IMR-90 (cell line): ENCODE measurements around the gene SNX27.

Experiments
- TF ChIP-seq, protein P1 (sequence below): fragments of 150-350 bp; IDR thresholded peaks from 2 replicates; pipeline ENCODE4 v1.6.1; 2017; ENCODE audit warnings: mild to moderate bottlenecking, antibody characterized with exemption, low read length, low read depth
- TF ChIP-seq, protein P2 (sequence below): conservative IDR thresholded peaks from 2 replicates; pipeline ENCODE4 v1.5.1; 2012; ENCODE audit warnings: mild to moderate bottlenecking, low read depth, low read length, improper control_type of control experiment

DNA sequence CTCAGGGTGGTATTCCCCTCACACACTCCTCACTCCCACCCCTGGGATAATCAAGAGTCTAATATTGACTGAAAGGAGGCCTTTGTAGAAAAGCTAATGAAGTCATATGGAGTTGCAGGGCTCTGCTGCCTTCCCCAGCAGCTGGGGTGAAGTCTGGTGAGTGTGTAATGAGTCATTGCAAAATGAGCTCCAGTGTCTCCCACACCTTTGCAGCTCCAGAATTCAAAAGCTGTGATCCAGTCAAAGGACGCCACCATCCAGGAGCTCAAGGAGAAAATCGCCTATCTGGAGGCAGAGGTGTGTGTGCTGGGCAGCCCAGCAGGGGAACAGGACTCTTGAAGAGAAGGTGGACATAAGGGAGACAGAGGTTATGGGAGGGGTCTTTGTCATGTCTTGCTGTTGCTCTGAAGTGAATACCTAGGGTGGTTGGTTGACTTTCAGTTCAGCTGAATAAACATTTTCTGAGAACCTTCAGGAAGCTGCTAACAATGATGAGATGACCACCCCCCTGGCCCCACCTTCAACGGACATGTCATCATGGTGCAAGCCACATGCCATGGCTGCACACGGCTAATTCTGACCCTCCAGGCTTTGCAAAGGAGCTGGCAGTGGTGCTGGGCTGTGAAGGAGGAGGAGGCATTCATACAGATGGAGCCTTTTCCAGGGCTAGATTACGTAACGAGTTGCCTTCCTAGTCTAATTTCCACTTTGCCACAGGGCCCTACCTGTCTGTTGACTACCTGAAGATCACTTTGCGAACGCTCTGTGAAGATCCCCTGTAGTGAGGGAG is 32.2 kb upstream of the SNX27 start:
- TF ChIP-seq, protein P1, sequence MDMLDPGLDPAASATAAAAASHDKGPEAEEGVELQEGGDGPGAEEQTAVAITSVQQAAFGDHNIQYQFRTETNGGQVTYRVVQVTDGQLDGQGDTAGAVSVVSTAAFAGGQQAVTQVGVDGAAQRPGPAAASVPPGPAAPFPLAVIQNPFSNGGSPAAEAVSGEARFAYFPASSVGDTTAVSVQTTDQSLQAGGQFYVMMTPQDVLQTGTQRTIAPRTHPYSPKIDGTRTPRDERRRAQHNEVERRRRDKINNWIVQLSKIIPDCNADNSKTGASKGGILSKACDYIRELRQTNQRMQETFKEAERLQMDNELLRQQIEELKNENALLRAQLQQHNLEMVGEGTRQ = no peak
- TF ChIP-seq, protein P2, sequence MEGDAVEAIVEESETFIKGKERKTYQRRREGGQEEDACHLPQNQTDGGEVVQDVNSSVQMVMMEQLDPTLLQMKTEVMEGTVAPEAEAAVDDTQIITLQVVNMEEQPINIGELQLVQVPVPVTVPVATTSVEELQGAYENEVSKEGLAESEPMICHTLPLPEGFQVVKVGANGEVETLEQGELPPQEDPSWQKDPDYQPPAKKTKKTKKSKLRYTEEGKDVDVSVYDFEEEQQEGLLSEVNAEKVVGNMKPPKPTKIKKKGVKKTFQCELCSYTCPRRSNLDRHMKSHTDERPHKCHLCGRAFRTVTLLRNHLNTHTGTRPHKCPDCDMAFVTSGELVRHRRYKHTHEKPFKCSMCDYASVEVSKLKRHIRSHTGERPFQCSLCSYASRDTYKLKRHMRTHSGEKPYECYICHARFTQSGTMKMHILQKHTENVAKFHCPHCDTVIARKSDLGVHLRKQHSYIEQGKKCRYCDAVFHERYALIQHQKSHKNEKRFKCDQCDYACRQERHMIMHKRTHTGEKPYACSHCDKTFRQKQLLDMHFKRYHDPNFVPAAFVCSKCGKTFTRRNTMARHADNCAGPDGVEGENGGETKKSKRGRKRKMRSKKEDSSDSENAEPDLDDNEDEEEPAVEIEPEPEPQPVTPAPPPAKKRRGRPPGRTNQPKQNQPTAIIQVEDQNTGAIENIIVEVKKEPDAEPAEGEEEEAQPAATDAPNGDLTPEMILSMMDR = no peak
